Stimulated activated CD8-positive, alpha-beta memory T cell treated with anti-CD3 and anti-CD28 coated beads, Interleukin-15, amount 100 ng/mL, for 4 hours (primary cell): ENCODE results near the gene B4GALT2.

ENCODE experiments used
- DNase-seq, 2 donors: peaks; one replicate each; pipeline ENCODE4 v3.0.0-alpha.2; 2020; ENCODE audit warnings: low read depth in 2 of 2

The B4GALT2 gene

GRCh38 chr1:43969746-43970466 is 9.1 kb upstream of the B4GALT2 start, which contains the start of gene DPH2:
TSS of gene DPH2 (plus strand) at chr1:43970010. CDS start at chr1:43970176, 166 bp downstream.
- peak; percentile 90 to 96 for DNase-seq

GRCh38 chr1:43970502-43970901 is 8.5 kb upstream of the B4GALT2 start:
- DNase-seq = no peak

GRCh38 chr1:43970911-43971310 is 8.1 kb upstream of the B4GALT2 start:
- DNase-seq = no peak

- DNase-seq = no peak
Observed at GRCh38 chr1:43971336-43971980, 7.6 kb upstream of the B4GALT2 start.

- DNase-seq = no peak
Observed at GRCh38 chr1:43973981-43974442, 5.0 kb upstream of the B4GALT2 start.

GRCh38 chr1:43974443-43975248 is 4.4 kb upstream of the B4GALT2 start, which contains the start of gene ATP6V0B:
TSS of gene ATP6V0B (plus strand) at chr1:43974960. CDS start at chr1:43975041, 81 bp downstream.
- peak; percentile 86 to 87 for DNase-seq

- DNase-seq = no peak
Observed at GRCh38 chr1:43975249-43975961, 3.6 kb upstream of the B4GALT2 start.

- DNase-seq = no peak
Observed at GRCh38 chr1:43976045-43976444, 3.0 kb upstream of the B4GALT2 start.

GRCh38 chr1:43976890-43977289 is 2.1 kb upstream of the B4GALT2 start:
- DNase-seq = no peak

- no peak for DNase-seq
Observed at GRCh38 chr1:43977376-43978263, 1.4 kb upstream of the B4GALT2 start.

- no peak for DNase-seq
Observed at GRCh38 chr1:43978264-43978550, 803 bp upstream of the B4GALT2 start.

- no peak for DNase-seq
Observed at GRCh38 chr1:43979261-43979527, 184 bp downstream of the B4GALT2 start.

- DNase-seq = peak in 1 of 2 donors; percentile 30
Observed at GRCh38 chr1:43979528-43980254, 681 bp downstream of the B4GALT2 start.

- DNase-seq = no peak
Observed at GRCh38 chr1:43980255-43981134, 1.5 kb downstream of the B4GALT2 start.

GRCh38 chr1:43981135-43981491 is 2.1 kb downstream of the B4GALT2 start:
- DNase-seq = no peak

- DNase-seq = no peak
Observed at GRCh38 chr1:43981636-43982035, 2.6 kb downstream of the B4GALT2 start.

- DNase-seq = no peak
Observed at GRCh38 chr1:43982241-43982640, 3.2 kb downstream of the B4GALT2 start.

GRCh38 chr1:43982808-43983207 is 3.8 kb downstream of the B4GALT2 start:
- DNase-seq = no peak

- DNase-seq = no peak
Observed at GRCh38 chr1:43983253-43983899, 4.4 kb downstream of the B4GALT2 start.
